B cell (primary cell): ENCODE results near the gene PRRC2B. TPM values are rescaled to one million over a fixed set of nuclear protein-coding genes. Genes with fewer than 3 reads are reported as not detected.

Experiments
- ATAC-seq: fragments of 200-7000 bp; cut with Tn5 transposase; one replicate; pipeline ENCODE4 v1.10.0; 2021; ENCODE audit warnings: low read depth, mild to moderate bottlenecking, moderate number of reproducible peaks, moderate library complexity
- CTCF ChIA-PET: fragments of 350-600 bp; sonication (Branson Sonifier 250); formaldehyde crosslinking; loops from one replicate; lab custom pipeline; 2021; ENCODE audit warnings: antibody characterized with exemption, inconsistent platforms; lab: Charles Lee
- POLR2A ChIA-PET: fragments of 350-600 bp; sonication (Branson Sonifier 250); formaldehyde crosslinking; loops from one replicate; lab custom pipeline; 2021; ENCODE audit warnings: antibody characterized with exemption; lab: Charles Lee
- DNase-seq: peaks from one replicate; pipeline ENCODE4 v3.0.0; 2013
- H2AFZ ChIP-seq: 2 replicates; pipeline ENCODE4 v1.6.1; 2012; ENCODE audit warnings: mild to moderate bottlenecking, low read depth, low read length; ENCODE audit not compliant: insufficient read depth, poor library complexity, severe bottlenecking
- H3K27ac ChIP-seq, 2 donors: 1 replicate in 1 of 2; 2 replicates in 1 of 2; pipeline ENCODE4 v1.5.1; 2012 to 2013; ENCODE audit warnings: low read length in 2 of 2, mild to moderate bottlenecking in 2 of 2, moderate library complexity in 1 of 2
- H3K27me3 ChIP-seq, 4 experiments: fragments of 200-600 bp in 1 of 4; sonication (generic) in 1 of 4; replicated peaks in 1 of 4; 1 replicate in 2 of 4; 2 replicates in 2 of 4; pipeline versions ENCODE4 v1.6.1 to v1.7.0; 2013 to 2016; ENCODE audit warnings: low read length in 3 of 4, mild to moderate bottlenecking in 2 of 4, mixed read lengths in 1 of 4, moderate library complexity in 1 of 4; ENCODE audit not compliant: insufficient read depth in 4 of 4, control insufficient read depth in 3 of 4; ENCODE audit errors: control extremely low read depth in 1 of 4
- H3K36me3 ChIP-seq, 2 experiments: replicated peaks in 1 of 2; 1 replicate in 1 of 2; 2 replicates in 1 of 2; pipeline versions ENCODE4 v1.6.1 to v1.7.1; 2013; ENCODE audit warnings: low read length in 1 of 2; ENCODE audit not compliant: insufficient read depth in 2 of 2, control insufficient read depth in 1 of 2; ENCODE audit errors: control extremely low read depth in 1 of 2, extremely low read depth in 1 of 2
- H3K4me1 ChIP-seq, 2 donors: fragments of 200-600 bp in 1 of 2; sonication (generic) in 1 of 2; 1 replicate in 1 of 2; 2 replicates in 1 of 2; pipeline versions ENCODE4 v1.5.1 to v1.6.1; 2013 to 2017; ENCODE audit warnings: low read length in 2 of 2; ENCODE audit not compliant: control insufficient read depth in 2 of 2, insufficient read depth in 2 of 2
- H3K4me2 ChIP-seq: replicated peaks from 2 replicates; pipeline ENCODE3; 2012; ENCODE audit warnings: mild to moderate bottlenecking, low read depth, low read length; ENCODE audit not compliant: poor library complexity, severe bottlenecking
- H3K4me3 ChIP-seq, 5 experiments: fragments of 200-600 bp in 1 of 5; sonication (generic) in 1 of 5; 1 replicate in 3 of 5; 2 replicates in 2 of 5; pipeline versions ENCODE4 v1.5.1 to v1.7.0; 2011 to 2016; ENCODE audit warnings: low read length in 4 of 5, mild to moderate bottlenecking in 4 of 5, low read depth in 2 of 5, control low read depth in 1 of 5, moderate library complexity in 1 of 5; ENCODE audit not compliant: insufficient read depth in 1 of 5; ENCODE audit errors: control extremely low read depth in 1 of 5, extremely low read depth in 1 of 5
- H3K79me2 ChIP-seq: fragments of 200-600 bp; sonication (generic); one replicate; pipeline ENCODE4 v1.6.0; 2016; ENCODE audit warnings: low read length; ENCODE audit not compliant: control insufficient read depth, insufficient read depth
- H3K9ac ChIP-seq: fragments of 200-600 bp; sonication (generic); 2 replicates; pipeline ENCODE4 v1.6.1; 2017; ENCODE audit warnings: mild to moderate bottlenecking, low read length, moderate library complexity
- H3K9me3 ChIP-seq, 3 donors: one replicate each; pipeline versions ENCODE4 v1.6.1 to v1.7.1; 2013; ENCODE audit warnings: low read length in 2 of 3; ENCODE audit not compliant: control insufficient read depth in 2 of 3, insufficient read depth in 1 of 3; ENCODE audit errors: control extremely low read depth in 1 of 3
- H4K20me1 ChIP-seq: 2 replicates; pipeline ENCODE4 v1.6.0; 2012; ENCODE audit warnings: mild to moderate bottlenecking, low read length; ENCODE audit not compliant: insufficient read depth, control insufficient read depth, poor library complexity, severe bottlenecking
- H3K27ac Mint-ChIP-seq: one replicate; pipeline ENCODE4 v1.8.0; 2021; ENCODE audit warnings: mixed read lengths
- H3K27me3 Mint-ChIP-seq: one replicate; pipeline ENCODE4 v1.8.0; 2021; ENCODE audit warnings: mixed read lengths
- H3K4me1 Mint-ChIP-seq: one replicate; pipeline ENCODE4 v1.8.0; 2021; ENCODE audit warnings: mixed read lengths
- H3K4me3 Mint-ChIP-seq: one replicate; pipeline ENCODE4 v1.8.0; 2021; ENCODE audit warnings: mixed read lengths
- H3K9me3 Mint-ChIP-seq: one replicate; pipeline ENCODE4 v1.8.0; 2022; ENCODE audit warnings: mixed read lengths; ENCODE audit not compliant: insufficient read depth
- CTCF ChIP-seq: fragments of 200-600 bp; IDR thresholded peaks from one replicate; pipeline ENCODE4 v1.8.0; 2022; ENCODE audit warnings: antibody characterized with exemption, mild to moderate bottlenecking
- EZH2 ChIP-seq: IDR thresholded peaks from 2 replicates; pipeline ENCODE4 v1.6.1; 2012; ENCODE audit warnings: borderline replicate concordance, low read depth, mild to moderate bottlenecking, moderate library complexity, low read length; ENCODE audit not compliant: insufficient read depth, poor library complexity, severe bottlenecking
- WGBS: methylation state at CpG from one replicate; pipeline ENCODE4 v1.1.5; 2013; ENCODE audit warnings: missing lambda C conversion rate; ENCODE audit not compliant: insufficient coverage; 5-methylcytosine and 5-hydroxymethylcytosine counted together
- intact Hi-C: fragments of 100-400 bp; cut with micrococcal nuclease; formaldehyde crosslinking; loops from one replicate; pipeline ENCODE4 v1.10.0; 2022
- polyA plus RNA-seq: library from polyadenylated mRNA; depleted of rRNA; stranded (reverse); fragments of >200 nt; gene quantifications from 2 replicates; pipeline ENCODE4 v1.2.3, GENCODE V29; 2012
- total RNA-seq, 2 donors: library from RNA; stranded (reverse); fragments of 120-200 nt in 1 of 2; gene quantifications; 1 replicate in 1 of 2; 2 replicates in 1 of 2; pipeline versions ENCODE4 v1.2.3 to v1.2.4, GENCODE V29; 2013 to 2022

Gene PRRC2B
- total and polyA plus RNA-seq, 2 donors (not counting 1 experiment from before 2014, with no cell fraction given), result 63.9 to 268 TPM

GRCh38 chr9:131537946-131538345, 144.1 kb downstream of the PRRC2B start:
- H4K20me1 ChIP-seq, result no peaks in the 10 kb centered on the region
- H3K27ac ChIP-seq, result no peak overlapping the region
- CTCF ChIA-PET, result no interaction called here
- Mint-ChIP-seq H3K4me1 (peaks cover 12% of the 10 kb centered on the region), H3K27me3 (peaks cover 3% of the 10 kb centered on the region), H3K27ac (no peak overlapping the region), H3K9me3 (peaks cover 2% of the 10 kb centered on the region), H3K4me3 (no peak overlapping the region)
- no peak overlapping the region for H3K9ac ChIP-seq
- TF ChIP-seq CTCF, result no peak
- TF ChIP-seq EZH2, result no peak
- no peaks in the 10 kb centered on the region for H3K36me3 ChIP-seq
- H3K4me2 ChIP-seq, result no peak overlapping the region
- no peaks in the 10 kb centered on the region for H3K79me2 ChIP-seq
- H2AFZ ChIP-seq, result no peak overlapping the region
- H3K27me3 ChIP-seq, result no peaks in the 10 kb centered on the region
- H3K9me3 ChIP-seq, result peaks cover 0 to 11% (median 5%) of the 10 kb centered on the region in 3 donors
- no peak overlapping the region for H3K4me3 ChIP-seq
- peaks cover 13 to 17% of the 10 kb centered on the region in 2 donors for H3K4me1 ChIP-seq
- no peak for DNase-seq
- POLR2A ChIA-PET, result no interaction called here
- over 99% methylated on average over 12 of the region's 19 CpGs for WGBS
- no peak for ATAC-seq
- intact Hi-C loops, result no loop called here

- Mint-ChIP-seq H3K4me1 (peaks cover 11% of the 10 kb centered on the region), H3K9me3 (peaks cover 2% of the 10 kb centered on the region), H3K27ac (no peak overlapping the region), H3K4me3 (no peak overlapping the region), H3K27me3 (peaks cover 3% of the 10 kb centered on the region)
- no peaks in the 10 kb centered on the region for H3K36me3 ChIP-seq
- no peak overlapping the region for H3K4me2 ChIP-seq
- ChIA-PET POLR2A (no interaction called here), CTCF (interaction anchor here (0.6 kb wide), 1 partner anchor 170 kb away, joined by 3 read pairs; no protein-coding TSS in a partner anchor)
- WGBS, result 69% methylated on average over 6 of the region's 7 CpGs
- H3K4me1 ChIP-seq, result peaks cover 9 to 12% of the 10 kb centered on the region in 2 donors
- ATAC-seq (no peak), DNase-seq (no peak)
- TF ChIP-seq EZH2 (no peak), CTCF (no peak)
- H4K20me1 ChIP-seq, result no peaks in the 10 kb centered on the region
- no peak overlapping the region for H2AFZ ChIP-seq
- peaks cover 0 to under 1% (median 0%) of the 10 kb centered on the region in 4 experiments for H3K27me3 ChIP-seq
- H3K4me3 ChIP-seq, result no peak overlapping the region
- no peak overlapping the region for H3K9ac ChIP-seq
- intact Hi-C loops, result no loop called here
- H3K27ac ChIP-seq, result no peak overlapping the region
- H3K9me3 ChIP-seq, result peaks cover 2 to 26% (median 19%) of the 10 kb centered on the region in 3 donors
- no peaks in the 10 kb centered on the region for H3K79me2 ChIP-seq
Measured at GRCh38 chr9:131539223-131539923, 145.5 kb downstream of the PRRC2B start.
